GM19452 (cell line): ENCODE results near the gene MYBBP1A.

ENCODE experiments used
- ATAC-seq: cut with Tn5 transposase; IDR thresholded peaks from one replicate; pipeline ENCODE4 v1.9.1; 2021; ENCODE audit not compliant: unreplicated experiment

MYBBP1A gene

DNA sequence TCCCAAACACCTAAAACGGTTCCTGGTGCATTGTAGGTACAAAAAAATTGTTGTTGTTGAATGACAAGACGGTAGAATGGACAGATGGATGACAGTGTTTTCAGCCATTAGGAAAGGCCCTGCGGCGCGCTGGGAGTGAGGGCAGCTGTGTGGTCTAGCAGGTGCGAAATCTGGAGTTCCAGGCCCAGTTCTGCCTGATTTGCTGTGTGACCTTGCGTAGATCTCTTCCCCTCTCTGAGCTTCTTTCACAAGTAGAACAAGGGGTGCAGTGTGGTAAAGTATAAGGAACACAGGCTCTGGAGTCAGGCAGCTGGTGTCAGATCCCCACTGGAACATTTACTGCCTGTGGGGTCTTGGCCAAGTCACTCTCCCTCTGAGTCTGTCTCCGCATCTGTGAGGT is 31.2 kb downstream of the MYBBP1A start:
- no peak for ATAC-seq

DNA sequence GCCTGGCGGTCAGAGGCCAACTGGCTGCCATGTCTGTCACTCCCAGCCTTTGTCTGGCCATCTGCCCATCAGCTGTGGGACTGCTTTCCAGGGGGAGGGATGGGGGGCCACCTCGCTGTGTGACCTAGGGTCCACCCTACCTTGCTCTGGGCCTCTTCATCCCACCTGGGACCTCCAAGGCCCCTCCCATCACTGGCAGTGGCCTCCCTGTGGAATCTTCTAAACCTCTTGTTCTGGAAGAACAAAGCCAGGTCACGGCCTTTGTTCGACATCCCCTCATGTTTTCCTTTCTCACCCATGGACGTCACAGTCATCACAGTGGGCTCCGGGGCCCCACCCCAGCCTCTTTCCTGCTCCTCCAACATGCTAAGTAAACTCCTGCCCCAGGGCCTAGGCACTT is 32.5 kb downstream of the MYBBP1A start:
- no peak for ATAC-seq

- no peak for ATAC-seq
These were observed 34.1 kb downstream of the MYBBP1A start for GRCh38 chr17:4520894-4521600.

GRCh38 chr17:4520060-4520893 is 34.9 kb downstream of the MYBBP1A start:
- ATAC-seq, result no peak

DNA sequence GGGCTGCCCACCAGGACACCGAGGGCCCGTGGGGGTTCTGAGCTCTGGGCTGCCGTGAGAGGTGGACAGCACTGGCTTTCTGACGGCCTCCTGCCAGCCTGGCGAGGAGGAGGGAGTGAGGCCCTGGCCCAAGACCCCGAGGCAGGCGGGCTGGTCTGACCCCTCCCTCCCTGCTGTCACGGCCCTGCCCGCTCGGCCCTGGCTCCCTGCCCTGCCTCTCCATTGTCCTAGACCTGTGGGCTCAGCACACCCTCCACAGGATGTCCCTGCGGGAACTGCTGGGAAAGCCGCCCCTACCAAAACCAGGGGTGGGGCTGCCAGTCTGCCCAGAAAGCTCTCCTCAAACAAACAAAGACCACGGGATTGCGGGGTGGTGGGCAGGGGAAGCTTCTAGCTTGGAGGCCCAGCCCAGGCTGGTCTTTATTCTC is 35.8 kb downstream of the MYBBP1A start:
- ATAC-seq, result no peak

GRCh38 chr17:4518901-4519300 is 36.3 kb downstream of the MYBBP1A start:
- no peak for ATAC-seq

DNA sequence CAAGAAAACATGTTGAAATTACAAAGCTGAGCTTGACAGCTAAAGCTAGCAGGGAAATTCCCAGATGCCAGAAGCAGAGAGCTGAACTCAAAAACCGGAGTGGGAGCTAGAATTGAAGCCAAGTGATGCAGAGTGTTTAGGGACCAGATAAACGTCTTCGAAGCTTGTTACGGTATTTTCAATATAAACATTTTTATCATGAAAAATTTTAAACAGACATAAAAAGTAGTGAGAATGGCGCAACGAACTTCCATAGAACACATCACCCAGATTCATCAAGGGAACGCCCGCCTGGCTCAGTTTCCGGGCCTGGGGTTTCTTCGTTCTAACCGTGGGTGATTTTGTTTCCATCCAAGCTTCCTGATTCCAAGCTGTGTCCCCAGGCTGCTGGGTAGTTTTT is 38.4 kb downstream of the MYBBP1A start:
- no peak for ATAC-seq

- no peak for ATAC-seq
These were observed 39.7 kb downstream of the MYBBP1A start for GRCh38 chr17:4515501-4515900.

DNA sequence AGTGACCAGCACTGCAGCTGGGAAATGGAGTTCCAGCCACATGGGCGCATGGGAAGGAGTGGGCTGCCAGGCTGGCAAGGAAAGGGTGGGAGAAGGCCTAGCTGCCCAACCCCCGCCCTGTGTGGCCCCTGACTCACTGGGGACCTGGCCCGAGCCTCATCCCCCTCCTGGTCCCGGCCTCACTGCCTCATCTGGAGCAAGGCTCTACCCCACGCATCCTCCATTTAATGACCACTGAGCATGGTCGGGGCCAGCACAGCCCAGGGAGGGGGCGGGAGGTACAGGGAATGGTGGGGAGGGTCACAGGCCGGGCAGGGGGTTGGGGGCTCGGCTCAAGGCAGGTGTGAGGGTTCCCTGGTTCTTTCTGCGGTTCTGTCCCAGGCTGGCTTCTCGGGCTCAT is 40.4 kb downstream of the MYBBP1A start:
- no peak for ATAC-seq

DNA sequence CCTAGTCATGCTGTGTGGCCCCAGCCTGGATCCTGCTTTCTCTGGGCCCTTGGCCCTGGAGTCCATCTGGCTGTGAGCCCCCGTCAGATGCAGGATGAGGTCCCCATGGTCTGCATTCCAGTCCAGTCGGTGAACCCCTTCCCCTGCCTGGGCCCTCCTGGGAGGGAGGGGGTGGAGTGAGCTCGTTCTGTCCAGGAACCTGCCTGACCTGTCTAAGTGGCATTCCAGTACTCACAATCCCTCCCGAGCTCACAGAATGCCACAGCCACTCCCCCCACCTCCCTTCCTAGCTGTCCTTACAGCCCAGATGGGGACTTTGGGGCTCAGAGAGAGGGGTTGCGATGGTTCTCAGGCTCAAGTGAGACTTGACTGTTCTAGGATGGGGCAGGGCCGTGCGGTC is 41.0 kb downstream of the MYBBP1A start:
- ATAC-seq, result no peak

DNA sequence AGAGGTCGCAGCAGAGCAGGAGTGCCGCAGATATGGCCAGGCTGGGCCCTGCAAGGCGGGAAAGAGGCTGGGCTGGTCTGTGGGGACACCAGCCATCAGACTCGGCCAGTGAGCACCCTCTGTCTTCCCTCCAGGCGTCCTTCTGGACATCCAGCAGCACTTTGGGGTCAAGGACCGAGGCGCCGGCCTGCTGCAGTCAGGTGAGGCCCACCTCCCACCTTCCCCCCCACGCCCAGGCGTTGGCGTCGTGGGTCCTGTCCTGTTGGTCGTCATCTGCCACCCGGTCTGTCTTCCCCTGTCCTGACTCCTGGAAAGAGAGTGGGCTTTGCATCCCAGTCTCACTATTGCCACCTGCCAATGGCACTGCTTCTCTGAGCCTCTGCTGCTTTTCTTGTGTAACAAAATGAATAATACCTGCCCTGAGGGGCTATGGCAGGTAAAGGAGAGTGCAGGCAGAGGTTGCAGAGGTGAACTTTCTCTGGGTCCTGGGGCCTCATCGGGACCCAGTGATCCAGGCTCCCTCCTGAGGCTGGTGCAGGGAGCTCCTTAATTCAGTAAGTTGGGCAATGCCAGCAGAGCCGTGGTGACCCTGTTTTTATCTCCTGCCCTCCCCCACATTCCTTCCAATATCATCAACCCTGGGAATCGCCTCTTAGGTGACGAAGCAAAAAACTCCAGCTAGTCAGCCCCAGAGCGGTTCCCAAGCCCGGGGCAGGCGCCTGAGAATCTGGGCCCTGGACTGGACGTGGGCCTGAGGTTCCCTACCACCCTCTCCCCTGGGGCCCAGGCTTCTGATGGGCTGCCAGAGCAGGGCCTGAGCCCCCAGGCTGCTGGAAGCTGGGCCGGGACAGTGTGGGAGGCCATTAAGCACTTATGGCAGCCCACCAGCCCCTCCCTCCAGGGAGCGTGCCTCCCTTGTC is 41.8 kb downstream of the MYBBP1A start:
- no peak for ATAC-seq

GRCh38 chr17:4512156-4513112 is 42.8 kb downstream of the MYBBP1A start:
- ATAC-seq, result no peak

DNA sequence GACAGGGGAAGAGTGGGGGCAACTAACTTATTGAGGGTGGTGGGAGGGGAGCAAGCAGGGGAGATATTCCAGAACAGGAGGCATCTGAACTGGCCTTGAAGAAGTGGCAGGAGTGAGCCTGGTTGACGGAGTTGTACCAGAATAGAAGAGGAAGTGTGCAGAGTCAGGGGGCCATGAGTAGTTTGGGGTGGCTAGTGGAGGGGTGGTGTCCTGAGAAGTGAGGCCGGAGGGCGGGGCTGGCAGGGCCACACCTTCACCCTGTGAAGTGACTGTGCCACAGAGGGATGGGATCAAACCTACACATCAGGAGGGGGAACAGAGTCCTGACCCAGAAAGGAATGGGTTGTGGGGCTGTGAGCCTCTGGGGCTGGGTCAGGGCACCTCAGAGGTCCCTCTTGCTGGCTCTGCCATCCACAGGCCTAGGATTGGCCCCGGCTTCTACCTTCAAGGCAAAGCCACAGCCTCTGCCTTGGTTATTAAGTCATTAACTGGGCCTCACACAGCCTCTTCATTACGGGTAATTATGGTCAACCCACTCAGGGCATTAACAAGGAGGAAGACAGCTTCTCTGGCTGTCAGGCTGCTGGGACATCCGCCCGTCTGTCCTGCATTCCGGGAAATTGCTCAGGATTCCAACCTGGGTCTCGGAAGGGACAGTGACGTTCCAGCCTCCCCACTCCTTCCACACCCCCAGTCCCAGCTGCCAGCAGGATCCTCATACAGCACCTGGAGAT is 43.8 kb downstream of the MYBBP1A start:
- ATAC-seq, result no peak

DNA sequence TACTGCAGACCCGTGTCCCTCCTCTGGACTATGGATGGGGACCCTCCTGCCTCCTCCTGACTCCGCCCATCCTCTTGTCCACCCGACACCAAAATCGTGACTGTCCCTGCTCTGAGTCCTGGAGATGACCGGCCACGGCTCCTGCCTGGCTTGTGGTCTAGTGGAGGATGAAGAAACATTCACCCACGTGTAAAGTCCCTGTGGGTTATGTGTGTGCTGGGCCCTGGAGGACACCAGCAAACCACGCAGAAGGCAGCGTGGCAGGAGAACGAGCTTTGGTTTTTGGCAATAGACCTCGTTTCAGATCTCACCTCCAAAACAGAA is 44.6 kb downstream of the MYBBP1A start:
- no peak for ATAC-seq

DNA sequence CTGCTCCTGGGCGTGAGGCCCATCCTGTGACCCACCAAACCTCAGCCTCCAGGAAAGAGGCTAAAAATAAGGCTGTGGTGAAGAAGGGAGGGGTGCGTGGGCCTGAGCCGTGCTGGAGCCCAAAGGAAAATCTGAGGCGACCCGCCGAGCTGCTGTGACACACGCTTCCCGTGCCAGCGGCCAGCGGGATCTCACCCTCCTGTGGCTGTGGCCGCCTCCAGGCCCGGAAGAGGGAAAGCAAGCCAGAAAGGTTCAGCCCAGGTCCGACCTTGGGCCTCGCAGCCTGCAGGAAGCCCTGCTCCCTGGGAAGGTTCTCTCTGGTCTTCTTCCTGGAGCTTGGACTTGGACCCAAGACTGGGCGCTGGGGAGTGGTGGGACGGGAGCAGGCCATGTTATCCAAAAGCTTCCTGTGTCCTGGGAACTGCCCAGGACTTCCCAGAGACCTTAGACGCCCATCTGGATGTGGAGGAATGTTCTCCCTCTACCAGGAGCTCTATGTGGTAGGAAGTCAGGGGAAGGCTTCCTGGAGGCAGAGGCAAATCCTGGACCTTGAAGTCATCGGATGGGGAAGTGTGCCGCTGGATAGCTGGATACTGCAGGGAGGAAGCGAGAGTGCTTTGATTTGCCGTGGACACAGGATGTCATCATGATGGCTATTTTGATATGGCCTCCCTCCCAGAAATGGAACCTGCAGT is 45.1 kb downstream of the MYBBP1A start:
- no peak for ATAC-seq

GRCh38 chr17:4509401-4509800 is 45.8 kb downstream of the MYBBP1A start:
- ATAC-seq, result no peak

- ATAC-seq, result no peak
These were observed 47.0 kb downstream of the MYBBP1A start for GRCh38 chr17:4508207-4508606.

DNA sequence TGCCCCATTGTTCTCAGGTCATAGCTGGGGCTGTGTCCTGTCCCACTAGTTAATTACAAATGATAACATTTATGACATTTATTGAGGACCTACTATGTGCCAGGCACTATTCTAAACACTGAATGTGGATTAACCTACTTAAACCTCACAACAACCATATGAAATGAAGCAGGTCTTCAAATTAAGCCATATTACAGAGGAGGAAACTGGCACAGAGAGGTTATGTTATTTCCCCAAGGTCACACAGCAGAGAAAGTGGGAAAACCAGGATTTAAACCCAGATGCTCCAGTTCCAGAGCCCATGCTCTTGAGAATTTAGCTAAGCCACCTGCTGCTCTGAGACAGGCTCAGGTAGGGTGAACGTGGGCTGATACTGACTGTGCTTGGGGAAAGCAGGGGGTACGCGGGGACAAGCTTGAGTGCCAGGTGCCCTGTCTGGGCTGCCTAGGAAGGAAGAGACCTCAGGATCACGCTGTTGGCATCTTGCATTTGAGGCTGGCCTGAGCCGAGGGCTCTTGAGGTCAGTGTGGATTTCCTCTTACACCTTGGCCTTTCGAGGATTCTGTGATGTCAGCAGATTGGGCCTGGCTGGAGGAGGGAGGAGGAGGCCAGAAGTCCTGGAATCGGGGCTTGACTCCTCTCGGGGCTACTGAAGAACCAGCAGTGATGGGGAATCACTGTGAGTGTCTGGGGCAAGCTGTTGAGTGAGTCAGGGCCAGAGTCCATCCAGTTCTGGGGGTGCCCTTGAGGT is 47.6 kb downstream of the MYBBP1A start:
- no peak for ATAC-seq
